HG03097 (cell line): Measurements from ENCODE around the gene FAM53B.

Experiments used
- ATAC-seq: cut with Tn5 transposase; IDR thresholded peaks from one replicate; pipeline ENCODE4 v1.9.1; 2021; ENCODE audit not compliant: unreplicated experiment, low FRiP score

Gene FAM53B

DNA sequence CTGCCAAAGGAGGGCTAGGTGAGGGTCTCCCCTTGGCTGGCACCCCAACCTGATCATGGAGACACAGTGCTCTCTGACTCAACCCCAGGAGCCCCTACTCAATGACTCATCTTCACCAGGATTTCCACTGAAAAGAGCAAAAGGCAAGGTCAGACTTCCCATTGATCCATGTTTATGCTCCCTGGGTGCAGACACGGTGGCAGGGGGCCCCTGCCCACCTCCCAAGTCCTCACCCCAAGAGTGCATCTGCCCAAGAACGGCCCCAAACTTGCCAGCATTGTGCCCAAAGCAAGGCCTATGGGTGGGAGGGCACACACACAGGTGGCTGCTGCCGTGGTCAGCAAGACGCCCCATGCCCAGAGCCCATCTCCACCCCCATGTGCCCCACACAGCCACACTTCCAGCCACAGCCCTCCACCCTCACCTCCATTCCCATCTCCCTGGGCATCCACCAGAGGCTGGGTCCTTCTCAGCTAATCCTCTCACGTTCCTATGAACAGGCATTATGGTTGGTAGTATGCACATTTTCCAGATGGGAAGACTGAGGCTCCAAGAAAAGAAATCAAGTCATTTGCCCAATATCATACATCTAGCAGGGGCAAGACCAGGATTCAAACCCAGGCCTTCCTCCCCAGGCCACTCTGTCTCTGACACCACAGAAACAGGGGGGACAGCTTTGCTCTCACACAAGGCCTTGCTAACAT is 31.3 kb downstream of the FAM53B start:
- no peak for ATAC-seq

DNA sequence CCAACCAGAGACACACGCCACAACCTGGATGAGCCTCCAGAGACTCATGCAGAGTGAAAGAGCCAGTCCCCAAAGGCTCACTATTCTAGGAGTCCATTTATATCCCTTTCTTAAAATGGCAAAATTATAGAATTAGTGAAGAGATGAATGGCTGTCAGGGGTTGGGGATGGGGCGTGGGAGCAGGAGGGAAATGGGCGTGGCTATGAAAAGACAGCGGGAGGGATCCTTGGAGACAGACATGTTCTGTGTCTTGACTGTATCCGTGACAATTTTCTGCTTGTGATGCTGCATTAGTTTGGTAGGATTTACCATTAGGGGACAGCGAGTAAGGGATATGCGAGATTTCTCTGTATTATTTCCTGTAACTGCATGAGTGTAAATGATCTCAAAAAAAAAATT is 33.0 kb downstream of the FAM53B start:
- ATAC-seq = no peak

- ATAC-seq = no peak
Measured at GRCh38 chr10:124710266-124710881, 33.8 kb downstream of the FAM53B start.

DNA sequence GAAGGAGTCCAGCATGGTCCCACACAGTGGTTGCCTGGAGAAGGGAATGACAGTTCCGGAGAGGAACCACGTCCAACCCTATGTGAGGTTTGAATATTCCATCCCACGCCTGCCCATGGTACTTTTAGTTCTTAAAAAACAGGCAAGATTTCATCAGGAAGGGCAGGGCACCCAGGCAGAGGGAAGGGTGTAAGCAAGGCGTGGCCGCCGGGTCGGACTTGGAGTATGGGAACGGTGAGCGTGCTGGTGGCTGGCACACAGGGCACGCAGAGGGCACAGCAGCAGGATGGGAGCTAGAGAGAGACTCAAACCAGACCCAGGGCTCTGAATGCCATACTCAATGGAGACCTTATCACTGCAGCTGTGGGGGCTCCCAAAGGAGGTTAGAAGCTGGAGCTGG is 34.3 kb downstream of the FAM53B start:
- ATAC-seq = no peak

- ATAC-seq = no peak
Measured at GRCh38 chr10:124708922-124709520, 35.2 kb downstream of the FAM53B start.

DNA sequence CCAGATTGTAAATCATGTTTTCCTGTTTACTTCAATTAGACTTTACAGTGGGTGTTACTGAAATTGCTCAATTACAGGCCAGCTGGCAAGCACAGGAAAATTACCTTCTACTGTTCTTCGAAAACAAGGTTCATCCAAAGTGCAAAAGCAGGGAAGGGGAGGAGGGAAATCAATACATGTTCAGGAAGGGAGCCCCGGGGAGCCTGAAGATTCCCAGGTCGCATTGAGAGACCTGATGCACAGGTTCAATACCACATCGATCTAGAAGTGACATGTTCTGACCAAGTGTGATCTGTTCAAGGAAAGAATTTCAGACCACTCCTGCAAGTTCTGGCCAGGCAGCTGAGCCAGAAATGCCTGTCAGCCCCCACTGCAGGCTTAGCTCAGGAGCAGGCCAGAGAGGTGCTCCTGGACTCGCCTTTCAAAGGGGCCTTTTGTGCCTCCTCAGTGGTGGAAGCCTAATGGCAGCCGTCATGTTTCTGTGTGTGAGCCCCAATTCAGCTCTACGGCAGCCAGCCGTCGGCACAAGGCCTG is 35.9 kb downstream of the FAM53B start:
- no peak for ATAC-seq

DNA sequence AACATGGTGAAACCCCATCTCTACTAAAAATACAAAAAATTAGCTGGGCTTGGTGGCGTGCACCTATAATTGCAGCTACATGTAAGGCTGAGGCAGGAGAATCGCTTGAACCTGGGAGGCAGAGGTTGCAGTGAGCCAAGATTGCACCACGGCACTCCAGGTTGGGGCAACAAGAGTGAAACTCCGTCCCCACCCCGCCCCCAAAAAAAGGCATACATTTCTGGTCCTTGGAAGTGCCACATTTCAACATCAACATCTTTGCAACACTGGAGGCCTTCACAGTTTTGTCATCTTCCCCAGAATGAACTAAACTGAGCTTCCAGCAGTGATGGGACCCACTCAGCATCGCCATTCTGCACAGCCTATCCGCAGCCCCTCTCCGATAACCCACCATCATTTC is 36.6 kb downstream of the FAM53B start:
- no peak for ATAC-seq

DNA sequence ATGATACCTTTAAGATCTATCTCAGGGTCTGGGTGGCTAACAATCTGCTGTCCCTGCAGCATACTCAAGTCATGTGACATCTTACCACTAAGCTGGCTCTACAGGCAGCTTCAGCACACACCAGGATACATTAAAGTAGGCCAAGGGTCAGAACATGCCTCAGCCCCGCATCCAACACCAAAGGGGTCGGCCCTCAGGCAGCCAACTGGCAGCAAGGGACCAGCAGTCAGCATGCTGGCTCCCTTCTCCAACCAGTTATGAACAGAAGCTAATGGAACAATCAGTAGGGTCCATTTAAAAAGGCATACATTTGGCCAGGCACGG is 37.1 kb downstream of the FAM53B start:
- ATAC-seq = no peak

DNA sequence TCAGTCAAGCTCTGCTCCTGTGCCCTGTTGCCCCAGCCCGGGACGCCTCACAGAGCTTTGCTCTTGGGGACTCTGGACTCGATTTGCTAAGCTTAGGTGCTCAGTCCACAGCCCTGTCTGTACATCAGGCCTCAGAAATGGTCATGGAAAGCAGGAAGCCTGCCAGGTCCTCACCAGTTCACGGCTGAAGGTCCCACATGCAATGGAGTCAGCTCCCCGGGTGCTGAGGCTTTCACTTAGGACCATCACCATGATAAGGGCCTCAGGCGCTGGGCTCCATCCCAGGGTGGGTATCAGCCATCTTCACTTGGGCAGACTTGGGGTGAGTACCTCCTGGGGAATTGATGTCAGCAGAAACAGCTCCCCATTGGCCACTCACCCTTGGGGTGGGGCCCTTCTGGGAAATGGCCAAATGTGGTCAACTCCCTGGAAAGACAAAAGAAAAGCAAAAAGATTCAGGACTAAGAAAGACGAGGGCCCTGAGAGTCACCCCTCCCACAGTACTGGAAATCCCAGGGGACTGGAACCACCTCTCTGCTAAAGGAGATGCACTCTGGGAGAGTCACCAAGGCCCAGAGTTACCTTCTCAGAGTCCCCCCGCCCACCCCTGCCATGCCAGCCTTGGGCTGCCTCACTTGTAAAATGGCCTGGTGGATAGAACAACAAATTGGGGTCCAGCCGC is 37.6 kb downstream of the FAM53B start:
- no peak for ATAC-seq

- no peak for ATAC-seq
Measured at GRCh38 chr10:124705817-124706461, 38.2 kb downstream of the FAM53B start.

GRCh38 chr10:124705381-124705740 is 38.8 kb downstream of the FAM53B start:
- no peak for ATAC-seq

GRCh38 chr10:124704428-124705380 is 39.5 kb downstream of the FAM53B start:
- no peak for ATAC-seq

- no peak for ATAC-seq
Measured at GRCh38 chr10:124703778-124704427, 40.3 kb downstream of the FAM53B start.

DNA sequence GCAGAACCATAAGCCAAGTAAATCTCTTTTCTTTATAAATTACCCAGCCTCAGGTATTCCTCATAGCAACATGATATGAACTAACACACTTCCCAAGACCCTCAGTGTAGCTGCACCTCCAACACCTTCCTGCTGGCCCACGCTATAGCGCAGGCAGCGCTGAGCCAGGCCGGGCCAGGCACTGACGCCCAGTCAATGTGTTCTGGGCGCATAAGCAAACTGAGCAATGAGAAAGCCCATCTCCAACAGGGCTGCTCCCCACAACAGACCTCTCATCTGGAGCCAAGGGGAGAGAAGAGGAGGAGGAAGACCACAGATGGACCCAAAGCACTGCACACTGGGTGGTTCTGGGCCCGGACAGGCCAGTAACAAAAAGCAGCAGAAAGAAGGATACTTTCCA is 40.8 kb downstream of the FAM53B start:
- ATAC-seq = no peak

DNA sequence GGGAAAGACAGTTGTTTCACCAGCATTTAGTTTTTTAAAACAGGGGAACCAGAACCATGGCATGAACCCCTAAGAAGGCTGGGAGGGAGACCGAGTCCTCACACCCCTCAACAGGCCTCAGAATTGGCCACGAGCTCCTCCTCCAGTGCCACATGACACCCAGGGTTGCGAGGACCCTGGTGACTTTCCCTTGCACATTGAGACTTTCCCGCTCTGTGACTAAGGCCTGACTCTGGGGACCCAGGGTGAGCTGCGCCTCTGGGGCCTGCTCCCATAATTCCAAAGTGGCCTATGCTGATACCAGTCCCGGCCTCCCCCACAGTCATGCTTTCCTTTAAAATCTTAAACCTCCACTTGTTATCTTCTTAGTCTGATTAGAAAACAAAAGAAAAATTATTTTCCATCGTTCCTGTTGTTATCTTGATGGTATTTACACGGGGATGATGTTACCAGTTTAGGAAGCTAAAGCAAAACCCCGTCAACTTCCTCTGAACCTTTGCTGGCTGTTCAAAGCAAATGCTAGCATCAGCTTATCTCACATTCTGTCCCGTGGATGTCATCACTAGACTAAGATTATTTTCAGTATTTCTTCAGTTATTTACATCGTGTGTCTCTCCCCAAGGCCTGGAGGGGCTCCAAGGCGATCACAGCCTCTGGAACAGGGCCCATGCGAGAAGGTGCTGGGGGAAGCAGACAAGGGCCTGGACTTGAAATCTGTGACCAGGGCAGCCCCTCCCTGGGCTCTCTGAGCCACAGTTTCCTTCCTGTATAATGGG is 42.1 kb downstream of the FAM53B start:
- ATAC-seq = no peak

DNA sequence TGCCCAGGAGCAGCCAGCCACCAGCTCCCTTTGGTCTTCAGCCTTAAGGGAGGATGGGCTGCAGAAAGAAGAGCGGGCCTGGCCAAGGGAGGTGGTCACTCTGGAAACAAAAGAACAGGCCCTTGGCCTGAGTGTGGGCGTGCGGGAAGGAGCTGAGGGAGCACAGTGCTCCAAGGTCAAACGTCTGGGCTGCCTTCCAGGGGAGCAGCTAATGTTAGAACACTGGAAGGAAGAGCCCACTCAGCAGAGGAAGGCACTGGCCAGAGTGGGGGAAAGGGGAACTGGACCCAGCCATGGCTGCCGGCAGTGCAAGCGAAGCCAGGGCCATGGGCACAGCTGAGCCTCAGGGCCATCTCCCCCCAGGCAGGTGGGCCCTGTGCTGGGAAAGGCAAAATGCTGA is 42.7 kb downstream of the FAM53B start:
- ATAC-seq = no peak

DNA sequence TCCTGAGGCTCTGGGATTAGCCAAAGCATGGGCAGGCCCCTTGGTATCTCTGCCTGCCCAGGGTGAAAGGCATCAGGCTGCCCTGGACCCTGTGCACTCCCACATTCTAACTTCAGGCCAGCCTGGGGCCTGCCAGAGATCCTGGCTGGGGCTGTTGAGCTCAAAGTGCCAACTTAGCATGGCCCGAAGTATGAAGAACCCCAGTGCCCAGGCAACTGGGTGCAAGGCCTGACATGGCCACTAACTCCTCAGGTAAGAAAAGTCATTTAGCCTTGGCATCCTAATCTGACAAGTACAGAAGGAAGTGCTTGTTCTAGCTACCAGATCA is 43.2 kb downstream of the FAM53B start:
- no peak for ATAC-seq

DNA sequence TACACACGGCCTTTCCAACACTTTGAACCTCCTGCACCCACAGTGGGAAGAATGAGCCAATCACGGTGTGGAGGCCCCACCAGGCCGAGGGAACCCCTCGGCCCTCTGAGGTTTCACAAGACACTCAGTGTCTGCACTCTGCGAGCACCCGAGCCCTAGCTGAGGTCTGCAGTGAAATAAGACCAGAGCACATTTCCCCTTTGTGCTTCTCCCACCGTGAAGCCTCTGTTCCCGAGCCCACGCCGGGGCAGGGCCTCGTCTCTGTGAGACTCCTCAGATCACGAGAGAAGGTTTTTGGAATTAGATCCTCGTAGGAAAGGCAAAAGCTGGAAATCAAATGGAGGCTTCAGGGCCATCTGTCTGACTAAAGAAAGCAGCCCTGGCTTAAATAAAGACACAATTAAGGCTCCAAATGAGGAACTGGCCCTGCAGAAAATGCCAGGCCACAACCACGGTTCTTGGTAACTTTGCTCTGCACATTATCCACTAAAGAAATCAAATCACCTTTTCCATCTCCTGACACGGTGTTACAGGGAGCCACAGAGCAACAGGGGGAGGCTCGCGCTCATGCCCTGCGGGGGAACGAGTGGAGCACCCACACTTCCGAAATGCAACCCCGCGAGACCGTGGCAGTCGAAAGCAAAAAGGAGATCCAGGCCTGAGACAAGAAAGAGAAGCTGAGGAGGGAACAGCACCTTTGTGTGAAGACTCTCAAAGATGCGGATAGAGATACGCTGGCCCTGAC is 43.7 kb downstream of the FAM53B start:
- ATAC-seq = no peak
